ENCODE measurements around the gene C17orf67. TPM values are rescaled to one million over a fixed set of nuclear protein-coding genes. Genes with fewer than 3 reads are reported as not detected.

Gene C17orf67
- total and polyA plus RNA-seq, 9 of the 15 experiments (the other 6 are each of a cell fraction or from before 2014, with no cell fraction given): 0.07 to 1.7 (median 0.59) TPM

DNA sequence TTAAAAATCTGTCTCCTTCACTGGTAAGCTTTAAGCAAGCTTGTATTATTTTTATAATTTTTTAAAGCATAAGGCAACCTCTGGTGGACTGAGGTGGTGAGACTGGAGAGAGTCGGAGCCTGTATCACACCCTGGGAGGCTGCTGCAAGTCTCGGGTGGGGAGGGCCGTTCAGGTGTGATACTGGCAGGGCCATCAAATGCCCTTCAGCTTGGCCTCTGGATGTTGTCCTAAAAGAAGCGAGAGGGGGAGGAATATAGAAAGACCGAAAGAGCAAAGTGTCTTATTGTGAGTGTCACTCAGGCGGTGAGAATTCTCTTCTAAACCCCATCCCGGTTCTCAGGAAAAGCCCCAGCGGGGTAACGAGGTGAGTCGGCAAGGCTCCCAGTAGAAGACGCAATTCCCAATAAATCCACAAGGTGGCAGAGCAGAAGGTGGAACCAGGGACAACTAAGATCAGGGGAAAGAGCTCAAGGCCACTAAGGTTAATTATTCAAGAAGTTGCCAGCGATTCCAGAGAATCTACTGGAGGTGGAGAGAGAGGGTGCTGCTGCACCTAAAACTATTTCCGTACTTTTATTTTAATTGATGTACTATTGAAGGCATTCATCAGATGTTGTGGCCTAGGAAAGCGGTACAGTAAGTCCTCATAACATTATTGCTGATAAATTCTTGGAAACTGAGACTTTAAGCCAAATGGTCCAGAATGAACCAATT, 14.1 kb downstream of the C17orf67 start (continued):
- TF ChIP-seq, protein P1, sequence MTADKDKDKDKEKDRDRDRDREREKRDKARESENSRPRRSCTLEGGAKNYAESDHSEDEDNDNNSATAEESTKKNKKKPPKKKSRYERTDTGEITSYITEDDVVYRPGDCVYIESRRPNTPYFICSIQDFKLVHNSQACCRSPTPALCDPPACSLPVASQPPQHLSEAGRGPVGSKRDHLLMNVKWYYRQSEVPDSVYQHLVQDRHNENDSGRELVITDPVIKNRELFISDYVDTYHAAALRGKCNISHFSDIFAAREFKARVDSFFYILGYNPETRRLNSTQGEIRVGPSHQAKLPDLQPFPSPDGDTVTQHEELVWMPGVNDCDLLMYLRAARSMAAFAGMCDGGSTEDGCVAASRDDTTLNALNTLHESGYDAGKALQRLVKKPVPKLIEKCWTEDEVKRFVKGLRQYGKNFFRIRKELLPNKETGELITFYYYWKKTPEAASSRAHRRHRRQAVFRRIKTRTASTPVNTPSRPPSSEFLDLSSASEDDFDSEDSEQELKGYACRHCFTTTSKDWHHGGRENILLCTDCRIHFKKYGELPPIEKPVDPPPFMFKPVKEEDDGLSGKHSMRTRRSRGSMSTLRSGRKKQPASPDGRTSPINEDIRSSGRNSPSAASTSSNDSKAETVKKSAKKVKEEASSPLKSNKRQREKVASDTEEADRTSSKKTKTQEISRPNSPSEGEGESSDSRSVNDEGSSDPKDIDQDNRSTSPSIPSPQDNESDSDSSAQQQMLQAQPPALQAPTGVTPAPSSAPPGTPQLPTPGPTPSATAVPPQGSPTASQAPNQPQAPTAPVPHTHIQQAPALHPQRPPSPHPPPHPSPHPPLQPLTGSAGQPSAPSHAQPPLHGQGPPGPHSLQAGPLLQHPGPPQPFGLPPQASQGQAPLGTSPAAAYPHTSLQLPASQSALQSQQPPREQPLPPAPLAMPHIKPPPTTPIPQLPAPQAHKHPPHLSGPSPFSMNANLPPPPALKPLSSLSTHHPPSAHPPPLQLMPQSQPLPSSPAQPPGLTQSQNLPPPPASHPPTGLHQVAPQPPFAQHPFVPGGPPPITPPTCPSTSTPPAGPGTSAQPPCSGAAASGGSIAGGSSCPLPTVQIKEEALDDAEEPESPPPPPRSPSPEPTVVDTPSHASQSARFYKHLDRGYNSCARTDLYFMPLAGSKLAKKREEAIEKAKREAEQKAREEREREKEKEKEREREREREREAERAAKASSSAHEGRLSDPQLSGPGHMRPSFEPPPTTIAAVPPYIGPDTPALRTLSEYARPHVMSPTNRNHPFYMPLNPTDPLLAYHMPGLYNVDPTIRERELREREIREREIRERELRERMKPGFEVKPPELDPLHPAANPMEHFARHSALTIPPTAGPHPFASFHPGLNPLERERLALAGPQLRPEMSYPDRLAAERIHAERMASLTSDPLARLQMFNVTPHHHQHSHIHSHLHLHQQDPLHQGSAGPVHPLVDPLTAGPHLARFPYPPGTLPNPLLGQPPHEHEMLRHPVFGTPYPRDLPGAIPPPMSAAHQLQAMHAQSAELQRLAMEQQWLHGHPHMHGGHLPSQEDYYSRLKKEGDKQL (CRISPR knock-in tag; IDR thresholded peaks at IDR 0.05; ENCODE audit: borderline replicate concordance): no peak
- TF ChIP-seq, protein P2, sequence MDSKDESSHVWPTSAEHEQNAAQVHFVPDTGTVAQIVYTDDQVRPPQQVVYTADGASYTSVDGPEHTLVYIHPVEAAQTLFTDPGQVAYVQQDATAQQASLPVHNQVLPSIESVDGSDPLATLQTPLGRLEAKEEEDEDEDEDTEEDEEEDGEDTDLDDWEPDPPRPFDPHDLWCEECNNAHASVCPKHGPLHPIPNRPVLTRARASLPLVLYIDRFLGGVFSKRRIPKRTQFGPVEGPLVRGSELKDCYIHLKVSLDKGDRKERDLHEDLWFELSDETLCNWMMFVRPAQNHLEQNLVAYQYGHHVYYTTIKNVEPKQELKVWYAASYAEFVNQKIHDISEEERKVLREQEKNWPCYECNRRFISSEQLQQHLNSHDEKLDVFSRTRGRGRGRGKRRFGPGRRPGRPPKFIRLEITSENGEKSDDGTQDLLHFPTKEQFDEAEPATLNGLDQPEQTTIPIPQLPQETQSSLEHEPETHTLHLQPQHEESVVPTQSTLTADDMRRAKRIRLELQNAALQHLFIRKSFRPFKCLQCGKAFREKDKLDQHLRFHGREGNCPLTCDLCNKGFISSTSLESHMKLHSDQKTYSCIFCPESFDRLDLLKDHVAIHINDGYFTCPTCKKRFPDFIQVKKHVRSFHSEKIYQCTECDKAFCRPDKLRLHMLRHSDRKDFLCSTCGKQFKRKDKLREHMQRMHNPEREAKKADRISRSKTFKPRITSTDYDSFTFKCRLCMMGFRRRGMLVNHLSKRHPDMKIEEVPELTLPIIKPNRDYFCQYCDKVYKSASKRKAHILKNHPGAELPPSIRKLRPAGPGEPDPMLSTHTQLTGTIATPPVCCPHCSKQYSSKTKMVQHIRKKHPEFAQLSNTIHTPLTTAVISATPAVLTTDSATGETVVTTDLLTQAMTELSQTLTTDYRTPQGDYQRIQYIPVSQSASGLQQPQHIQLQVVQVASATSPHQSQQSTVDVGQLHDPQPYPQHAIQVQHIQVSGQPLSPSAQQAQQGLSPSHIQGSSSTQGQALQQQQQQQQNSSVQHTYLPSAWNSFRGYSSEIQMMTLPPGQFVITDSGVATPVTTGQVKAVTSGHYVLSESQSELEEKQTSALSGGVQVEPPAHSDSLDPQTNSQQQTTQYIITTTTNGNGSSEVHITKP (IDR thresholded peaks at IDR 0.05; ENCODE audit: partially characterized antibody): peak; percentile 51
- TF ChIP-seq, protein P3, sequence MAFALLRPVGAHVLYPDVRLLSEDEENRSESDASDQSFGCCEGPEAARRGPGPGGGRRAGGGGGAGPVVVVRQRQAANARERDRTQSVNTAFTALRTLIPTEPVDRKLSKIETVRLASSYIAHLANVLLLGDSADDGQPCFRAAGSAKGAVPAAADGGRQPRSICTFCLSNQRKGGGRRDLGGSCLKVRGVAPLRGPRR (CRISPR knock-in tag; IDR thresholded peaks at IDR 0.05): no peak
- TF ChIP-seq ZNF57 (CRISPR knock-in tag; IDR thresholded peaks at IDR 0.05) (no peak), SRSF7 (optimal IDR thresholded peaks at IDR 0.05; ENCODE audit: low read depth, low read length) (no peak), TEAD1 (CRISPR knock-in tag; IDR thresholded peaks at IDR 0.05) (no peak), CXXC5 (CRISPR knock-in tag; IDR thresholded peaks at IDR 0.05) (0 out of 2 replicates have a peak, but pooled peaks have one; percentile 12)
- TF ChIP-seq, protein P4, sequence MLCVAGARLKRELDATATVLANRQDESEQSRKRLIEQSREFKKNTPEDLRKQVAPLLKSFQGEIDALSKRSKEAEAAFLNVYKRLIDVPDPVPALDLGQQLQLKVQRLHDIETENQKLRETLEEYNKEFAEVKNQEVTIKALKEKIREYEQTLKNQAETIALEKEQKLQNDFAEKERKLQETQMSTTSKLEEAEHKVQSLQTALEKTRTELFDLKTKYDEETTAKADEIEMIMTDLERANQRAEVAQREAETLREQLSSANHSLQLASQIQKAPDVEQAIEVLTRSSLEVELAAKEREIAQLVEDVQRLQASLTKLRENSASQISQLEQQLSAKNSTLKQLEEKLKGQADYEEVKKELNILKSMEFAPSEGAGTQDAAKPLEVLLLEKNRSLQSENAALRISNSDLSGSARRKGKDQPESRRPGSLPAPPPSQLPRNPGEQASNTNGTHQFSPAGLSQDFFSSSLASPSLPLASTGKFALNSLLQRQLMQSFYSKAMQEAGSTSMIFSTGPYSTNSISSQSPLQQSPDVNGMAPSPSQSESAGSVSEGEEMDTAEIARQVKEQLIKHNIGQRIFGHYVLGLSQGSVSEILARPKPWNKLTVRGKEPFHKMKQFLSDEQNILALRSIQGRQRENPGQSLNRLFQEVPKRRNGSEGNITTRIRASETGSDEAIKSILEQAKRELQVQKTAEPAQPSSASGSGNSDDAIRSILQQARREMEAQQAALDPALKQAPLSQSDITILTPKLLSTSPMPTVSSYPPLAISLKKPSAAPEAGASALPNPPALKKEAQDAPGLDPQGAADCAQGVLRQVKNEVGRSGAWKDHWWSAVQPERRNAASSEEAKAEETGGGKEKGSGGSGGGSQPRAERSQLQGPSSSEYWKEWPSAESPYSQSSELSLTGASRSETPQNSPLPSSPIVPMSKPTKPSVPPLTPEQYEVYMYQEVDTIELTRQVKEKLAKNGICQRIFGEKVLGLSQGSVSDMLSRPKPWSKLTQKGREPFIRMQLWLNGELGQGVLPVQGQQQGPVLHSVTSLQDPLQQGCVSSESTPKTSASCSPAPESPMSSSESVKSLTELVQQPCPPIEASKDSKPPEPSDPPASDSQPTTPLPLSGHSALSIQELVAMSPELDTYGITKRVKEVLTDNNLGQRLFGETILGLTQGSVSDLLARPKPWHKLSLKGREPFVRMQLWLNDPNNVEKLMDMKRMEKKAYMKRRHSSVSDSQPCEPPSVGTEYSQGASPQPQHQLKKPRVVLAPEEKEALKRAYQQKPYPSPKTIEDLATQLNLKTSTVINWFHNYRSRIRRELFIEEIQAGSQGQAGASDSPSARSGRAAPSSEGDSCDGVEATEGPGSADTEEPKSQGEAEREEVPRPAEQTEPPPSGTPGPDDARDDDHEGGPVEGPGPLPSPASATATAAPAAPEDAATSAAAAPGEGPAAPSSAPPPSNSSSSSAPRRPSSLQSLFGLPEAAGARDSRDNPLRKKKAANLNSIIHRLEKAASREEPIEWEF (CRISPR knock-in tag; IDR thresholded peaks at IDR 0.05): no peak

Data from K562 (cell line).